GM23338 (cell line): ENCODE measurements around the gene XCL2.

Experiments
- CREB1 ChIP-seq: fragments of 250-450 bp; sonication (Bioruptor Pico); IDR thresholded peaks from 2 replicates; pipeline ENCODE4 v1.5.0; 2020; ENCODE audit warnings: low read depth, mild to moderate bottlenecking, moderate library complexity
- EZH2 ChIP-seq: fragments of 200-600 bp; sonication (generic); IDR thresholded peaks from one replicate; pipeline ENCODE4 v1.8.0; 2017; ENCODE audit warnings: antibody characterized with exemption, mild to moderate bottlenecking, low read depth; ENCODE audit not compliant: unreplicated experiment
- EZH2phosphoT487 ChIP-seq: fragments of 200-600 bp; sonication (generic); IDR thresholded peaks from one replicate; pipeline ENCODE4 v1.8.1; 2018; ENCODE audit warnings: antibody characterized with exemption; ENCODE audit not compliant: unreplicated experiment
- JUNB ChIP-seq: IDR thresholded peaks from one replicate; pipeline ENCODE4 v1.6.1; 2016; ENCODE audit warnings: antibody characterized with exemption; ENCODE audit not compliant: unreplicated experiment
- NANOG ChIP-seq: IDR thresholded peaks from 2 replicates; pipeline ENCODE4 v1.6.1; 2016; ENCODE audit warnings: antibody characterized with exemption, borderline replicate concordance
- POLR2AphosphoS5 ChIP-seq: IDR thresholded peaks from 2 replicates; pipeline ENCODE4 v1.6.1; 2016; ENCODE audit warnings: antibody characterized with exemption, low read depth
- ZNF114 ChIP-seq: fragments of 250-450 bp; sonication (Bioruptor Pico); IDR thresholded peaks from 2 replicates; pipeline ENCODE4 v1.5.0; 2020; ENCODE audit warnings: mild to moderate bottlenecking, moderate library complexity
- TF ChIP-seq, protein P1 (sequence below): IDR thresholded peaks from one replicate; pipeline ENCODE4 v1.6.1; 2018; ENCODE audit warnings: antibody characterized with exemption; ENCODE audit not compliant: unreplicated experiment
- TF ChIP-seq, protein P2 (sequence below), 2 experiments: fragments of 200-600 bp in 1 of 2; sonication (generic) in 1 of 2; conservative IDR thresholded peaks; 2 replicates each; pipeline versions ENCODE4 v1.5.1 to v1.6.1; 2016 to 2017; ENCODE audit warnings: antibody characterized with exemption in 2 of 2, low read depth in 2 of 2, mild to moderate bottlenecking in 2 of 2, moderate library complexity in 1 of 2
- TF ChIP-seq, protein P3 (sequence below): IDR thresholded peaks from 2 replicates; pipeline ENCODE4 v1.6.1; 2016; ENCODE audit warnings: antibody characterized with exemption

DNA sequence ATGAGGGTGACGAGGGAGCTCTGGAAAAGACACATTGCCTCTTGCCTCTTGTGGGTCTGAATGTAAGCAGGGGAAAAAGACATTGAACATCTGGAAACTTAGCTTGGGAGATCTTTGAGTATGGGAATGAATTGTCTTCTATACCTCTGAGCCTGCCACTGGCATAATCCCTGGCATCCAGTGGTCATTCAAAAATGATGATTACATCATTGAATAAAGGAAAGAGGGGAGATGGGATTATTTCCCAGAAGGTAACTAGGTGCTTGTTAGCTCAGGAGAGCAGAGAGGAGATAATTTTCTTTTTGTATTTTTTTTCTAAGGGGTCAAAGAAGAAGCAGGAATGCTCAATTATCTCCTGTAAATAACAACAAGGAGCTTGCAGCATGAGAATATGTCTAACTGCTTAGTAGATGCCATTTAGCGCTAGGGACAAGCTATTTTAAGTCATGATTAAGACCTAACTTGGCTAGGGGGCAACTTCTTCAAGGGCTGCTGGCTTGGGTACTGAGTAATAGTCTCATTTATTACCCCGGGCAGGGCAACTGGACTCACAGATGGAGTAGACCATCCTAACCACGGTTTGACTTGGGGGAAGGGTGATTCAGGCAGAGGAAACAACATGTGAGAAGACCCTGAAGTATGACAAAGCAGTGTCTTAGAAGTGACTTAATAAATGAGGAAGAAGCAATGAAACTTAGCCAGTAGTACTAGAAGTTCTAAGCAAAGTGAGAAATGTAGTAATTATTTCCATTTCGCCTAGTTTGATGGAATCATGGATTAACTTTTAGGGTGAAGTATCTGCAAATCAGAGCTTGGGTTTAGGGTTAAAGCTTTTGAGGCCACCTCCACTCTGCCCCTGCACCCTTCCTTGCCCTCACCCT, 11.0 kb upstream of the XCL2 start:
- TF ChIP-seq, protein P1, sequence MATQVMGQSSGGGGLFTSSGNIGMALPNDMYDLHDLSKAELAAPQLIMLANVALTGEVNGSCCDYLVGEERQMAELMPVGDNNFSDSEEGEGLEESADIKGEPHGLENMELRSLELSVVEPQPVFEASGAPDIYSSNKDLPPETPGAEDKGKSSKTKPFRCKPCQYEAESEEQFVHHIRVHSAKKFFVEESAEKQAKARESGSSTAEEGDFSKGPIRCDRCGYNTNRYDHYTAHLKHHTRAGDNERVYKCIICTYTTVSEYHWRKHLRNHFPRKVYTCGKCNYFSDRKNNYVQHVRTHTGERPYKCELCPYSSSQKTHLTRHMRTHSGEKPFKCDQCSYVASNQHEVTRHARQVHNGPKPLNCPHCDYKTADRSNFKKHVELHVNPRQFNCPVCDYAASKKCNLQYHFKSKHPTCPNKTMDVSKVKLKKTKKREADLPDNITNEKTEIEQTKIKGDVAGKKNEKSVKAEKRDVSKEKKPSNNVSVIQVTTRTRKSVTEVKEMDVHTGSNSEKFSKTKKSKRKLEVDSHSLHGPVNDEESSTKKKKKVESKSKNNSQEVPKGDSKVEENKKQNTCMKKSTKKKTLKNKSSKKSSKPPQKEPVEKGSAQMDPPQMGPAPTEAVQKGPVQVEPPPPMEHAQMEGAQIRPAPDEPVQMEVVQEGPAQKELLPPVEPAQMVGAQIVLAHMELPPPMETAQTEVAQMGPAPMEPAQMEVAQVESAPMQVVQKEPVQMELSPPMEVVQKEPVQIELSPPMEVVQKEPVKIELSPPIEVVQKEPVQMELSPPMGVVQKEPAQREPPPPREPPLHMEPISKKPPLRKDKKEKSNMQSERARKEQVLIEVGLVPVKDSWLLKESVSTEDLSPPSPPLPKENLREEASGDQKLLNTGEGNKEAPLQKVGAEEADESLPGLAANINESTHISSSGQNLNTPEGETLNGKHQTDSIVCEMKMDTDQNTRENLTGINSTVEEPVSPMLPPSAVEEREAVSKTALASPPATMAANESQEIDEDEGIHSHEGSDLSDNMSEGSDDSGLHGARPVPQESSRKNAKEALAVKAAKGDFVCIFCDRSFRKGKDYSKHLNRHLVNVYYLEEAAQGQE = no peak
- TF ChIP-seq, protein P2, sequence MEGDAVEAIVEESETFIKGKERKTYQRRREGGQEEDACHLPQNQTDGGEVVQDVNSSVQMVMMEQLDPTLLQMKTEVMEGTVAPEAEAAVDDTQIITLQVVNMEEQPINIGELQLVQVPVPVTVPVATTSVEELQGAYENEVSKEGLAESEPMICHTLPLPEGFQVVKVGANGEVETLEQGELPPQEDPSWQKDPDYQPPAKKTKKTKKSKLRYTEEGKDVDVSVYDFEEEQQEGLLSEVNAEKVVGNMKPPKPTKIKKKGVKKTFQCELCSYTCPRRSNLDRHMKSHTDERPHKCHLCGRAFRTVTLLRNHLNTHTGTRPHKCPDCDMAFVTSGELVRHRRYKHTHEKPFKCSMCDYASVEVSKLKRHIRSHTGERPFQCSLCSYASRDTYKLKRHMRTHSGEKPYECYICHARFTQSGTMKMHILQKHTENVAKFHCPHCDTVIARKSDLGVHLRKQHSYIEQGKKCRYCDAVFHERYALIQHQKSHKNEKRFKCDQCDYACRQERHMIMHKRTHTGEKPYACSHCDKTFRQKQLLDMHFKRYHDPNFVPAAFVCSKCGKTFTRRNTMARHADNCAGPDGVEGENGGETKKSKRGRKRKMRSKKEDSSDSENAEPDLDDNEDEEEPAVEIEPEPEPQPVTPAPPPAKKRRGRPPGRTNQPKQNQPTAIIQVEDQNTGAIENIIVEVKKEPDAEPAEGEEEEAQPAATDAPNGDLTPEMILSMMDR (conservative IDR thresholded peaks at IDR 0.05; ENCODE audit: low read depth in 2 of 2) = no peak
- TF ChIP-seq, protein P3, sequence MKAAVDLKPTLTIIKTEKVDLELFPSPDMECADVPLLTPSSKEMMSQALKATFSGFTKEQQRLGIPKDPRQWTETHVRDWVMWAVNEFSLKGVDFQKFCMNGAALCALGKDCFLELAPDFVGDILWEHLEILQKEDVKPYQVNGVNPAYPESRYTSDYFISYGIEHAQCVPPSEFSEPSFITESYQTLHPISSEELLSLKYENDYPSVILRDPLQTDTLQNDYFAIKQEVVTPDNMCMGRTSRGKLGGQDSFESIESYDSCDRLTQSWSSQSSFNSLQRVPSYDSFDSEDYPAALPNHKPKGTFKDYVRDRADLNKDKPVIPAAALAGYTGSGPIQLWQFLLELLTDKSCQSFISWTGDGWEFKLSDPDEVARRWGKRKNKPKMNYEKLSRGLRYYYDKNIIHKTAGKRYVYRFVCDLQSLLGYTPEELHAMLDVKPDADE = no peak
- no peak for TF ChIP-seq CREB1 (CRISPR knock-in tag)
- no peak for TF ChIP-seq POLR2AphosphoS5
- no peak for TF ChIP-seq EZH2
- no peak for TF ChIP-seq EZH2phosphoT487
- TF ChIP-seq JUNB = no peak
- TF ChIP-seq ZNF114 (CRISPR knock-in tag) = no peak
- TF ChIP-seq NANOG = no peak
